SIG-M5 treated with dmso at 0.1 percent for 504 hours (cell line): ENCODE measurements around the gene TMEM260.
A peak's percentile ranks its signal among the peaks of the same experiment; 100 is the strongest.
"Not testable (repeated sequence)": the region's sequence is repeated elsewhere in the genome, so short reads cannot be mapped to it uniquely, and the experiment has no call there.

ENCODE experiments used
- DNase-seq: peaks from one replicate; lab custom pipeline; 2025; ENCODE audit not compliant: unreplicated experiment; lab: John Stamatoyannopoulos, UW

TMEM260 gene

GRCh38 chr14:56594428-56594827 is 14.8 kb downstream of the TMEM260 start:
- no peak for DNase-seq

- DNase-seq, result no peak
Measured at GRCh38 chr14:56598519-56598918, 18.9 kb downstream of the TMEM260 start.

GRCh38 chr14:56603648-56604047 is 24.1 kb downstream of the TMEM260 start:
- no peak for DNase-seq

- DNase-seq, result no peak
Measured at GRCh38 chr14:56608689-56609088, 29.1 kb downstream of the TMEM260 start.

GRCh38 chr14:56611663-56612062 is 32.1 kb downstream of the TMEM260 start:
- not testable (repeated sequence) for DNase-seq

- no peak for DNase-seq
Measured at GRCh38 chr14:56617084-56617483, 37.5 kb downstream of the TMEM260 start.

GRCh38 chr14:56630707-56631106 is 51.1 kb downstream of the TMEM260 start:
- peak; percentile 2 for DNase-seq

- no peak for DNase-seq
Measured at GRCh38 chr14:56632195-56632594, 52.6 kb downstream of the TMEM260 start.

- DNase-seq, result no peak
Measured at GRCh38 chr14:56633544-56633943, 53.9 kb downstream of the TMEM260 start.

- DNase-seq, result no peak
Measured at GRCh38 chr14:56635041-56635440, 55.4 kb downstream of the TMEM260 start.

GRCh38 chr14:56647493-56647892 is 67.9 kb downstream of the TMEM260 start:
- DNase-seq, result no peak

- no peak for DNase-seq
Measured at GRCh38 chr14:56648508-56649301, 69.1 kb downstream of the TMEM260 start.

- DNase-seq, result no peak
Measured at GRCh38 chr14:56649382-56649781, 69.8 kb downstream of the TMEM260 start.

GRCh38 chr14:56650048-56650447 is 70.5 kb downstream of the TMEM260 start:
- no peak for DNase-seq

GRCh38 chr14:56650979-56651378 is 71.4 kb downstream of the TMEM260 start:
- no peak for DNase-seq

GRCh38 chr14:56657604-56658003 is 78.0 kb downstream of the TMEM260 start:
- DNase-seq, result no peak

GRCh38 chr14:56659378-56659777 is 79.8 kb downstream of the TMEM260 start:
- no peak for DNase-seq

- peak; percentile 51 for DNase-seq
Measured at GRCh38 chr14:56659964-56660551, 80.5 kb downstream of the TMEM260 start.

GRCh38 chr14:56660677-56661389 is 81.2 kb downstream of the TMEM260 start:
- DNase-seq, result no peak

GRCh38 chr14:56661478-56661877 is 81.9 kb downstream of the TMEM260 start:
- no peak for DNase-seq

- no peak for DNase-seq
Measured at GRCh38 chr14:56664811-56665421, 85.3 kb downstream of the TMEM260 start.

GRCh38 chr14:56666294-56666693 is 86.7 kb downstream of the TMEM260 start:
- DNase-seq, result no peak
